RPMI7951 (cell line): ENCODE results near the gene FNDC3A. TPM values are rescaled to one million over a fixed set of nuclear protein-coding genes. Genes with fewer than 3 reads are reported as not detected.

Experiments
- DNase-seq: peaks from one replicate; pipeline ENCODE4 v3.0.0-alpha.2; 2012; ENCODE audit warnings: low read depth
- total RNA-seq: library from RNA; depleted of rRNA; stranded (reverse); fragments of >200 nt; shearing (Covaris generic); gene quantifications from 2 replicates; pipeline ENCODE4 v1.2.3, GENCODE V29; 2014; rRNA removed

FNDC3A gene
- total RNA-seq, 1 experiment from 2014 or later, result 40.0 TPM

GRCh38 chr13:49256841-49257240, 281.1 kb downstream of the FNDC3A start:
- no peak for DNase-seq

- no peak for DNase-seq
Measured at GRCh38 chr13:49258089-49258796, 282.5 kb downstream of the FNDC3A start.

Other genes with a start within 250 kb of the FNDC3A start
- not detected in 2 replicates for gene MLNR, start 244.4 kb downstream of the FNDC3A start, total RNA-seq